ENCODE measurements around the gene MRNIP.
"Not testable (repeated sequence)": the region's sequence is repeated elsewhere in the genome, so short reads cannot be mapped to it uniquely, and the experiment has no call there.

Gene MRNIP

GRCh38 chr5:179874536-179875292 lies 16.1 kb upstream of the MRNIP start:
- H3K4me3 ChIP-seq (ENCODE audit: insufficient read length, low read depth): no peak overlapping the region
- no peaks in the 10 kb centered on the region for H3K27me3 ChIP-seq (ENCODE audit: insufficient read depth, insufficient read length)
- H3K9ac ChIP-seq (ENCODE audit: insufficient read length, low read depth): no peak overlapping the region
- peaks cover 91% of the 10 kb centered on the region for H3K36me3 ChIP-seq (ENCODE audit: insufficient read depth, insufficient read length, low read length)
- TF ChIP-seq ZNF274 (IDR thresholded peaks at IDR 0.05; ENCODE audit: low read depth, low read length) (no peak), SUZ12 (IDR thresholded peaks at IDR 0.05; ENCODE audit: extremely low read depth, insufficient read depth, insufficient read length) (no peak), YY1 (IDR thresholded peaks at IDR 0.05; ENCODE audit: insufficient read depth, insufficient read length) (no peak)
- no peaks in the 10 kb centered on the region for H3K9me3 ChIP-seq (ENCODE audit: insufficient read depth, low read length)
- no peak for DNase-seq (ENCODE audit: low read depth, low spot score)
- peaks cover 4% of the 10 kb centered on the region for H3K4me1 ChIP-seq (ENCODE audit: insufficient read depth, insufficient read length)

- Histone ChIP-seq H3K4me1 (ENCODE audit: insufficient read depth, insufficient read length) (peaks cover 6% of the 10 kb centered on the region), H3K36me3 (ENCODE audit: insufficient read depth, insufficient read length, low read length) (peaks cover 91% of the 10 kb centered on the region), H3K9ac (ENCODE audit: insufficient read length, low read depth) (no peak overlapping the region)
Observed at GRCh38 chr5:179874136-179874535, 15.5 kb upstream of the MRNIP start.

GRCh38 chr5:179873588-179874110 lies 15.0 kb upstream of the MRNIP start:
- peaks cover 91% of the 10 kb centered on the region for H3K36me3 ChIP-seq (ENCODE audit: insufficient read depth, insufficient read length, low read length)
- no peak for TF ChIP-seq SUZ12 (IDR thresholded peaks at IDR 0.05; ENCODE audit: extremely low read depth, insufficient read depth, insufficient read length)
- no peak for DNase-seq (ENCODE audit: low read depth, low spot score)

More at GRCh38 chr5:179874136-179874535, 15.5 kb upstream of the MRNIP start:
- DNase-seq (ENCODE audit: low read depth, low spot score): no peak
- Histone ChIP-seq H3K9me3 (ENCODE audit: insufficient read depth, low read length) (no peaks in the 10 kb centered on the region), H3K27me3 (ENCODE audit: insufficient read depth, insufficient read length) (no peaks in the 10 kb centered on the region), H3K4me3 (ENCODE audit: insufficient read length, low read depth) (no peak overlapping the region)
- no peak for TF ChIP-seq SUZ12 (IDR thresholded peaks at IDR 0.05; ENCODE audit: extremely low read depth, insufficient read depth, insufficient read length)
- no peak for TF ChIP-seq ZNF274 (IDR thresholded peaks at IDR 0.05; ENCODE audit: low read depth, low read length)
- no peak for TF ChIP-seq YY1 (IDR thresholded peaks at IDR 0.05; ENCODE audit: insufficient read depth, insufficient read length)

GRCh38 chr5:179872828-179873575 lies 14.4 kb upstream of the MRNIP start:
- no peak for TF ChIP-seq SUZ12 (IDR thresholded peaks at IDR 0.05; ENCODE audit: extremely low read depth, insufficient read depth, insufficient read length)
- no peak for TF ChIP-seq YY1 (IDR thresholded peaks at IDR 0.05; ENCODE audit: insufficient read depth, insufficient read length)
- no peak for TF ChIP-seq ZNF274 (IDR thresholded peaks at IDR 0.05; ENCODE audit: low read depth, low read length)
- Histone ChIP-seq H3K9ac (ENCODE audit: insufficient read length, low read depth) (no peak overlapping the region), H3K4me3 (ENCODE audit: insufficient read length, low read depth) (no peak overlapping the region), H3K27me3 (ENCODE audit: insufficient read depth, insufficient read length) (no peaks in the 10 kb centered on the region), H3K9me3 (ENCODE audit: insufficient read depth, low read length) (no peaks in the 10 kb centered on the region), H3K4me1 (ENCODE audit: insufficient read depth, insufficient read length) (peaks cover 6% of the 10 kb centered on the region), H3K36me3 (ENCODE audit: insufficient read depth, insufficient read length, low read length) (peaks cover 89% of the 10 kb centered on the region)
- DNase-seq (ENCODE audit: low read depth, low spot score): no peak

More at GRCh38 chr5:179873588-179874110, 15.0 kb upstream of the MRNIP start:
- H3K4me1 ChIP-seq (ENCODE audit: insufficient read depth, insufficient read length): peaks cover 6% of the 10 kb centered on the region
- H3K9ac ChIP-seq (ENCODE audit: insufficient read length, low read depth): no peak overlapping the region
- no peaks in the 10 kb centered on the region for H3K9me3 ChIP-seq (ENCODE audit: insufficient read depth, low read length)
- H3K4me3 ChIP-seq (ENCODE audit: insufficient read length, low read depth): no peak overlapping the region
- no peaks in the 10 kb centered on the region for H3K27me3 ChIP-seq (ENCODE audit: insufficient read depth, insufficient read length)

- no peak for TF ChIP-seq YY1 (IDR thresholded peaks at IDR 0.05; ENCODE audit: insufficient read depth, insufficient read length)
- TF ChIP-seq ZNF274 (IDR thresholded peaks at IDR 0.05; ENCODE audit: low read depth, low read length): no peak
- no peak for TF ChIP-seq SUZ12 (IDR thresholded peaks at IDR 0.05; ENCODE audit: extremely low read depth, insufficient read depth, insufficient read length)
- no peaks in the 10 kb centered on the region for H3K27me3 ChIP-seq (ENCODE audit: insufficient read depth, insufficient read length)
- DNase-seq (ENCODE audit: low read depth, low spot score): no peak
- no peak overlapping the region for H3K9ac ChIP-seq (ENCODE audit: insufficient read length, low read depth)
- peaks cover 89% of the 10 kb centered on the region for H3K36me3 ChIP-seq (ENCODE audit: insufficient read depth, insufficient read length, low read length)
- H3K4me3 ChIP-seq (ENCODE audit: insufficient read length, low read depth): no peak overlapping the region
- no peaks in the 10 kb centered on the region for H3K9me3 ChIP-seq (ENCODE audit: insufficient read depth, low read length)
- H3K4me1 ChIP-seq (ENCODE audit: insufficient read depth, insufficient read length): peaks cover 7% of the 10 kb centered on the region
Observed at GRCh38 chr5:179872055-179872827, 13.6 kb upstream of the MRNIP start.

GRCh38 chr5:179871533-179871932 lies 12.9 kb upstream of the MRNIP start:
- H3K4me3 ChIP-seq (ENCODE audit: insufficient read length, low read depth); DNase-seq (ENCODE audit: low read depth, low spot score); H3K9ac ChIP-seq (ENCODE audit: insufficient read length, low read depth); H3K4me1 ChIP-seq (ENCODE audit: insufficient read depth, insufficient read length); H3K27me3 ChIP-seq (ENCODE audit: insufficient read depth, insufficient read length); H3K9me3 ChIP-seq (ENCODE audit: insufficient read depth, low read length): not testable (repeated sequence)
- H3K36me3 ChIP-seq (ENCODE audit: insufficient read depth, insufficient read length, low read length): peaks cover 90% of the 10 kb centered on the region

GRCh38 chr5:179870952-179871351 lies 12.3 kb upstream of the MRNIP start:
- H3K4me3 ChIP-seq (ENCODE audit: insufficient read length, low read depth): no peak overlapping the region
- no peak overlapping the region for H3K9ac ChIP-seq (ENCODE audit: insufficient read length, low read depth)
- TF ChIP-seq YY1 (IDR thresholded peaks at IDR 0.05; ENCODE audit: insufficient read depth, insufficient read length) (no peak), SUZ12 (IDR thresholded peaks at IDR 0.05; ENCODE audit: extremely low read depth, insufficient read depth, insufficient read length) (no peak), ZNF274 (IDR thresholded peaks at IDR 0.05; ENCODE audit: low read depth, low read length) (no peak)
- H3K9me3 ChIP-seq (ENCODE audit: insufficient read depth, low read length): no peaks in the 10 kb centered on the region
- no peak for DNase-seq (ENCODE audit: low read depth, low spot score)
- no peaks in the 10 kb centered on the region for H3K27me3 ChIP-seq (ENCODE audit: insufficient read depth, insufficient read length)
- H3K4me1 ChIP-seq (ENCODE audit: insufficient read depth, insufficient read length): peaks cover 7% of the 10 kb centered on the region
- H3K36me3 ChIP-seq (ENCODE audit: insufficient read depth, insufficient read length, low read length): peaks cover 90% of the 10 kb centered on the region
